RWPE2 (cell line): ENCODE data around the gene ATF4.
"Not testable (repeated sequence)": the region's sequence is repeated elsewhere in the genome, so short reads cannot be mapped to it uniquely, and the experiment has no call there.

Source experiments
- ATAC-seq: fragments of 200-7000 bp; cut with Tn5 transposase; 3 replicates; pipeline ENCODE4 v1.9.1; 2021; ENCODE audit warnings: low read depth
- DNase-seq: peaks from one replicate; pipeline ENCODE4 v3.0.0-alpha.2; 2020; ENCODE audit warnings: low spot score
- H3K27ac ChIP-seq: fragments of 450-650 bp; 2 replicates; pipeline ENCODE4 v1.5.1; 2017; ENCODE audit warnings: mild to moderate bottlenecking; ENCODE audit not compliant: poor library complexity, severe bottlenecking
- H3K27me3 ChIP-seq: fragments of 250-450 bp; sonication (Bioruptor Pico); 2 replicates; pipeline ENCODE4 v1.5.1; 2021; ENCODE audit warnings: mild to moderate bottlenecking, moderate library complexity; ENCODE audit not compliant: insufficient read depth, poor library complexity, severe bottlenecking
- H3K36me3 ChIP-seq: fragments of 250-450 bp; sonication (Bioruptor Pico); 2 replicates; pipeline ENCODE4 v1.5.1; 2020; ENCODE audit warnings: low read depth, mild to moderate bottlenecking, moderate library complexity
- H3K4me1 ChIP-seq: fragments of 250-450 bp; sonication (Bioruptor Pico); 2 replicates; pipeline ENCODE4 v1.5.1; 2021; ENCODE audit warnings: mild to moderate bottlenecking, moderate library complexity; ENCODE audit not compliant: insufficient read depth, poor library complexity, severe bottlenecking
- H3K4me3 ChIP-seq: fragments of 250-450 bp; sonication (Bioruptor Pico); 2 replicates; pipeline ENCODE4 v1.5.1; 2021; ENCODE audit warnings: mild to moderate bottlenecking, moderate library complexity; ENCODE audit not compliant: severe bottlenecking
- H3K9me3 ChIP-seq: fragments of 250-450 bp; sonication (Bioruptor Pico); 2 replicates; pipeline ENCODE4 v1.5.1; 2021; ENCODE audit warnings: mild to moderate bottlenecking, moderate library complexity; ENCODE audit not compliant: severe bottlenecking
- TF ChIP-seq, protein P1 (sequence below): fragments of 450-650 bp; IDR thresholded peaks from one replicate; pipeline ENCODE4 v1.5.1; 2017; ENCODE audit warnings: mild to moderate bottlenecking, moderate library complexity; ENCODE audit not compliant: poor library complexity, severe bottlenecking

The ATF4 gene

DNA sequence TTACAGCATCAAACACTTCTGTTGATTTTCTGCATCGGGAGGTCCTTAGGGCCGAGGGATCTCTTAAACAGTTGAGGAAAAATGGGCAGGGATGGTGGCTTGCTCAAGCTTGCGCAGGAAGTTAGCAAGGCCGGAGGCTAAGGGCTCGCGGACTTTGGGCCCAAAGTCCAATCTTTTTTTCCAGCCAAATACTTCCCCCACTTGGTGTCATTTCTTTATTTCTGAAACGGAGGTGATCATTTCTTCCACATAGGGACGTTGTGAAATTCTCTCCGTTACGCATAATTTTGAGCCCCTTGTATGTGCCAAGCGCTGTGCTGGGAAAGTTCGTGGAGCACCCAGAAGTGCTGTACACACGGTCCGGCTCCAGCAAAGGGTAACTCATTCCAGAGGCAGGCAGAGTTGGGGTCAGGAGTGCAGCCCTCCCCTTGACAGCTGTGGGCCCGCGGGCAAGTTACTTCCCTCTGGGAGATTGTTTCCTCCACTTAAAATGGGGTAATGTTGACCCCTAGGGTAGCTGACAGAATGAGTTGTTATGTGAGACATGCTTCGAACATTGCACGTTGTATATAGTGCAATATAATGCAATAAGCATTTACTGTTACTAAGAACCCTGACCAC is 17.5 kb upstream of the ATF4 start:
- no peak for DNase-seq

DNA sequence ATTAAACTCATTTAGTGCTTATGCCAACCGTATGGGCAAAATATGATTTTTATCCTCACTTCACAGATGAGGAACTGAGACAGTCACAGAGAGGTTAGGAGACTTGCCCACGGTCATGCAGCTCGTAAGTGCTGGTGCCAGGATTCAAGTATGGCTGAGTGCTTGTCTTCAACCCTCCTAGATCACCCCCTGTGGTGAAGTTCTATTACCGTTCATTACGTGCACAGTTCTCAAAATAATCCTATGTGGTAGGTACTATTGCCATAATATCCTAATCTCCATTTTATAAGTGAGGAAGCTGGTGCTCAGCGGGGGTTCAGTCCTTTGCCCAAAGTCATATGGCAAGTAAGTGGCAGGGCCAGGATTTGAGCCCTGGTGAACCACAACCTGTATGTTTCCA is 16.7 kb upstream of the ATF4 start:
- no peak for DNase-seq
- no peaks in the 10 kb centered on the region for H3K4me1 ChIP-seq
- no peak overlapping the region for H3K27ac ChIP-seq
- ATAC-seq: no peak
- TF ChIP-seq, protein P1, sequence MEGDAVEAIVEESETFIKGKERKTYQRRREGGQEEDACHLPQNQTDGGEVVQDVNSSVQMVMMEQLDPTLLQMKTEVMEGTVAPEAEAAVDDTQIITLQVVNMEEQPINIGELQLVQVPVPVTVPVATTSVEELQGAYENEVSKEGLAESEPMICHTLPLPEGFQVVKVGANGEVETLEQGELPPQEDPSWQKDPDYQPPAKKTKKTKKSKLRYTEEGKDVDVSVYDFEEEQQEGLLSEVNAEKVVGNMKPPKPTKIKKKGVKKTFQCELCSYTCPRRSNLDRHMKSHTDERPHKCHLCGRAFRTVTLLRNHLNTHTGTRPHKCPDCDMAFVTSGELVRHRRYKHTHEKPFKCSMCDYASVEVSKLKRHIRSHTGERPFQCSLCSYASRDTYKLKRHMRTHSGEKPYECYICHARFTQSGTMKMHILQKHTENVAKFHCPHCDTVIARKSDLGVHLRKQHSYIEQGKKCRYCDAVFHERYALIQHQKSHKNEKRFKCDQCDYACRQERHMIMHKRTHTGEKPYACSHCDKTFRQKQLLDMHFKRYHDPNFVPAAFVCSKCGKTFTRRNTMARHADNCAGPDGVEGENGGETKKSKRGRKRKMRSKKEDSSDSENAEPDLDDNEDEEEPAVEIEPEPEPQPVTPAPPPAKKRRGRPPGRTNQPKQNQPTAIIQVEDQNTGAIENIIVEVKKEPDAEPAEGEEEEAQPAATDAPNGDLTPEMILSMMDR: no peak
- H3K4me3 ChIP-seq: peak overlapping the region; percentile 64
- no peaks in the 10 kb centered on the region for H3K27me3 ChIP-seq
- H3K36me3 ChIP-seq: peaks cover 53% of the 10 kb centered on the region
- H3K9me3 ChIP-seq: no peaks in the 10 kb centered on the region

More for the DNA sequence above, 17.5 kb upstream of the ATF4 start:
- H3K27me3 ChIP-seq: no peaks in the 10 kb centered on the region
- H3K4me3 ChIP-seq: peak overlapping the region; percentile 64
- H3K36me3 ChIP-seq: peaks cover 46% of the 10 kb centered on the region
- no peak for ATAC-seq
- H3K27ac ChIP-seq: peak overlapping the region; percentile 30
- H3K9me3 ChIP-seq: no peaks in the 10 kb centered on the region
- H3K4me1 ChIP-seq: no peaks in the 10 kb centered on the region
- TF ChIP-seq, protein P1: no peak

DNA sequence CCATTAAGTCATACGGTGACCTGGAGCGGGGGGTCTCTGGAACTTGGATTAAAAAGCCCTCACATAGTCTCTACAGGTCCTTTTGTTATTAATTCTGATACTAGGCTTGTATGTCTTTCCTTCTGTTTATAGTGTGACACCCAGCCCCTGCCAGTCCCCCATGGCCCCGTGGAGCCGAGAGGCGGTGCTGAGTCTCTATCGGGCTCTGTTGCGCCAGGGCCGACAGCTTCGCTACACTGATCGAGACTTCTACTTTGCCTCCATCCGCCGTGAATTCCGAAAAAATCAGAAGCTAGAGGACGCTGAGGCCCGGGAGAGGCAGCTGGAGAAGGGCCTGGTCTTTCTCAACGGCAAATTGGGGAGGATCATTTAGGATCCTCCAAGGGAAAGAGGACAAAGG is 16.3 kb upstream of the ATF4 start:
- Histone ChIP-seq H3K4me3 (no peak overlapping the region), H3K27me3 (no peaks in the 10 kb centered on the region), H3K4me1 (no peaks in the 10 kb centered on the region), H3K9me3 (no peaks in the 10 kb centered on the region), H3K36me3 (peaks cover 58% of the 10 kb centered on the region), H3K27ac (no peak overlapping the region)
- TF ChIP-seq, protein P1: no peak
- ATAC-seq (no peak), DNase-seq (no peak)

DNA sequence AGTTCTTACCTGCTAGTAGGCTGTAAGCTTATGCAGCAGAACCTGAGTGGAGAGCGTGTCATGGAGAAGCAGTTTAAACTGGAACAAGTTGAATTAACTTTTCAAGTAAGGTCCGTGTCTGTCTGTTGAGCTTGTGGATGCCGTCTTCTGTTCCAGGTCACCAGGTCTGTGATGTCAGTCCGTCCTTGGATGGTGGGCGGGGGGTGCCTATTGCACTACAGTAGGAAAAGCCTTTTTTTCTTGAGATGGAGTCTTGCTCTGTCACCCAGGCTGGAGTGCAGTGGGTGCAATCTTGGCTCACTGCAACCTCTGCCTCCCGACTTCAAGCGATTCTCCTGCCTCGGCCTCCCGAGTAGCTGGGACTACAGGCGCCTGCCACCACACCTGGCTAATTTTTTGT is 13.3 kb upstream of the ATF4 start:
- not testable (repeated sequence) for DNase-seq, H3K27ac ChIP-seq, H3K9me3 ChIP-seq, H3K27me3 ChIP-seq, H3K4me3 ChIP-seq, ATAC-seq, H3K4me1 ChIP-seq
- peaks cover 85% of the 10 kb centered on the region for H3K36me3 ChIP-seq

DNA sequence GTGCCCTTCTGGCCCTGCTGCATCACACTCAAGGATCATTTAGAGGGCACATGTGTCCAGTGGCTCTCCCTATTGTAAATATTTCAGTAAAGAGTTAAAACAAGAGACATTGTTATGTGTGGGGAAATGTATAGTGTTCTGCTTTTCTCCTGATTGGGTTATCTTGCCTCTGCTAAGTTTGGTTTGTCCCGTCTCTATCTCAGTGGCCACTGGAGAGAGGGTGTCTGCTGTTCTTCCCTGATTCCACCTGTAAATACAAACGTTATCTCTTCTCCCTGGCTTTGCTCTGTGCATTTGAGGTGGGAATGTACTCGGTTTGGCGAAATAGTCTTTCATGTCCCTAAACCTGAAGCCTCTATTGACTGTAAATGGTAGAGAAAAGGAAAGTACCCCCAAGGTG is 12.0 kb upstream of the ATF4 start:
- ATAC-seq (no peak), DNase-seq (no peak)
- Histone ChIP-seq H3K4me3 (no peak overlapping the region), H3K27ac (no peak overlapping the region), H3K27me3 (no peaks in the 10 kb centered on the region), H3K4me1 (no peaks in the 10 kb centered on the region), H3K36me3 (peaks cover 94% of the 10 kb centered on the region), H3K9me3 (no peaks in the 10 kb centered on the region)
- TF ChIP-seq, protein P1: no peak
